GM12878 (cell line): ENCODE results near the gene TSHZ2. TPM values are rescaled to one million over a fixed set of nuclear protein-coding genes. Genes with fewer than 3 reads are reported as not detected.

Experiments used
- ATAC-seq: fragments of 200-7000 bp; cut with Tn5 transposase; 3 replicates; pipeline ENCODE4 v1.9.1; 2020; ENCODE audit warnings: mild to moderate bottlenecking, moderate library complexity
- BruUV-seq: library from RNA; stranded (reverse); fragments of 400-500 nt; replicated peaks from 2 replicates; lab custom pipeline; 2021; lab: Mats Ljungman, UMichigan
- CTCF ChIA-PET: fragments of 300-600 bp; sonication (Branson Sonifier 250); formaldehyde crosslinking; extraction: SDS; loops from one replicate; lab custom pipeline; 2021; ENCODE audit warnings: inconsistent platforms; lab: Yijun Ruan, JAX
- POLR2A ChIA-PET: fragments of 350-600 bp; formaldehyde crosslinking; extraction: SDS; loops from one replicate; lab custom pipeline; 2021; ENCODE audit warnings: inconsistent platforms; lab: Charles Lee
- RAD21 ChIA-PET: fragments of 300-600 bp; sonication (Branson Sonifier 250); formaldehyde crosslinking; loops from one replicate; lab custom pipeline; 2023; ENCODE audit warnings: antibody characterized with exemption; ENCODE audit not compliant: unreplicated experiment; lab: Charles Lee
- SMC1A ChIA-PET: fragments of 300-600 bp; sonication (Branson Sonifier 250); formaldehyde crosslinking; loops from one replicate; lab custom pipeline; 2023; ENCODE audit not compliant: unreplicated experiment, uncharacterized antibody; lab: Charles Lee
- DNase-seq: peaks from one replicate; pipeline ENCODE4 v3.0.0-alpha.2; 2011; ENCODE audit warnings: low read depth, low spot score
- FAIRE-seq: peaks from 3 replicates; lab custom pipeline; 2011; peaks lifted over from hg19 to GRCh38; lab: Jason Lieb, UNC
- H2AFZ ChIP-seq: 2 replicates; pipeline ENCODE4 v1.6.0; 2011; ENCODE audit warnings: low read depth, low read length, control low read depth; ENCODE audit not compliant: control insufficient read depth
- H3K27ac ChIP-seq: 2 replicates; pipeline ENCODE4 v1.5.1; 2011; ENCODE audit warnings: control low read depth; ENCODE audit not compliant: control insufficient read depth, insufficient read depth
- H3K27me3 ChIP-seq, 2 experiments: replicated peaks in 1 of 2; 2 replicates each; pipeline versions ENCODE4 v1.6.0 to v1.6.1; 2011; ENCODE audit warnings: low read length in 1 of 2; ENCODE audit not compliant: control insufficient read depth in 2 of 2, insufficient read depth in 2 of 2
- H3K36me3 ChIP-seq, 2 experiments: 2 replicates each; pipeline ENCODE4 v1.5.1; 2011; ENCODE audit warnings: low read length in 1 of 2; ENCODE audit not compliant: control insufficient read depth in 2 of 2, insufficient read depth in 2 of 2
- H3K4me1 ChIP-seq: 2 replicates; pipeline ENCODE4 v1.6.1; 2011; ENCODE audit warnings: mild to moderate bottlenecking, low read length, moderate library complexity, mixed read lengths; ENCODE audit not compliant: control insufficient read depth, insufficient read depth
- H3K4me2 ChIP-seq: 2 replicates; pipeline ENCODE4 v1.6.0; 2011; ENCODE audit warnings: control low read depth; ENCODE audit not compliant: control insufficient read depth, insufficient read depth
- H3K4me3 ChIP-seq: fragments of 200-600 bp; sonication (generic); 2 replicates; pipeline ENCODE4 v1.5.1; 2016
- H3K79me2 ChIP-seq: 2 replicates; pipeline ENCODE4 v1.6.0; 2011; ENCODE audit warnings: low read length; ENCODE audit not compliant: control insufficient read depth, insufficient read depth
- H3K9ac ChIP-seq: 2 replicates; pipeline ENCODE4 v1.8.0; 2011; ENCODE audit warnings: low read length, control low read depth, mixed read lengths; ENCODE audit not compliant: control insufficient read depth, insufficient read depth
- H3K9me3 ChIP-seq: replicated peaks from 3 replicates; pipeline ENCODE4 v1.5.1; 2011; ENCODE audit warnings: mild to moderate bottlenecking, low read length; ENCODE audit not compliant: control insufficient read depth, insufficient read depth
- H4K20me1 ChIP-seq: 2 replicates; pipeline ENCODE4 v1.6.0; 2011; ENCODE audit not compliant: control insufficient read depth, insufficient read depth
- CREM ChIP-seq: IDR thresholded peaks from 2 replicates; pipeline ENCODE4 v1.6.1; 2014; ENCODE audit warnings: antibody characterized with exemption, low read depth
- EP300 ChIP-seq, 2 experiments: fragments of 150-350 bp in 1 of 2; IDR thresholded peaks; 2 replicates each; pipeline ENCODE4 v1.6.1; 2011 to 2012; ENCODE audit warnings: low read depth in 2 of 2, low read length in 2 of 2, borderline replicate concordance in 1 of 2, improper control_type of control experiment in 1 of 2, inconsistent platforms in 1 of 2; ENCODE audit not compliant: control insufficient read depth in 1 of 2
- IKZF2 ChIP-seq, 2 experiments: fragments of 450-650 bp; IDR thresholded peaks; 2 replicates each; pipeline ENCODE4 v1.6.1; 2017; ENCODE audit warnings: mild to moderate bottlenecking in 2 of 2, moderate library complexity in 2 of 2
- IRF3 ChIP-seq: fragments of 450-650 bp; IDR thresholded peaks from 2 replicates; pipeline ENCODE4 v1.6.1; 2014; ENCODE audit warnings: mild to moderate bottlenecking
- IRF5 ChIP-seq: fragments of 450-650 bp; IDR thresholded peaks from 2 replicates; pipeline ENCODE4 v1.6.1; 2017; ENCODE audit warnings: borderline replicate concordance
- MYC ChIP-seq: IDR thresholded peaks from 2 replicates; pipeline ENCODE4 v1.6.1; 2011; ENCODE audit warnings: mild to moderate bottlenecking, low read length, moderate library complexity, inconsistent platforms; ENCODE audit not compliant: insufficient read depth, insufficient replicate concordance, insufficient read length, severe bottlenecking
- NR2F1 ChIP-seq: fragments of 450-650 bp; conservative IDR thresholded peaks from 2 replicates; pipeline ENCODE4 v1.6.1; 2017; ENCODE audit warnings: mild to moderate bottlenecking
- REST ChIP-seq: IDR thresholded peaks from 2 replicates; pipeline ENCODE4 v1.6.1; 2012; ENCODE audit warnings: mild to moderate bottlenecking, low read depth, low read length
- SMARCA5 ChIP-seq: fragments of 450-650 bp; IDR thresholded peaks from 2 replicates; pipeline ENCODE4 v1.6.1; 2017; ENCODE audit warnings: mild to moderate bottlenecking
- SREBF2 ChIP-seq: IDR thresholded peaks from 2 replicates; pipeline ENCODE4 v1.6.1; 2012; ENCODE audit warnings: mild to moderate bottlenecking, low read length
- USF1 ChIP-seq: IDR thresholded peaks from 2 replicates; pipeline ENCODE4 v1.6.1; 2011; ENCODE audit warnings: borderline replicate concordance, low read depth, mild to moderate bottlenecking, moderate library complexity, mixed read lengths, low read length; ENCODE audit not compliant: insufficient read depth; ENCODE audit errors: extremely low read length
- WGBS: methylation state at CpG from one replicate; pipeline ENCODE4 v1.1.6; 2016; ENCODE audit warnings: low lambda C conversion rate; ENCODE audit not compliant: insufficient replicate concordance, insufficient coverage; ENCODE audit errors: missing lambda C conversion rate; 5-methylcytosine and 5-hydroxymethylcytosine counted together
- in situ Hi-C: fragments of 300-500 bp; cut with MboI; formaldehyde crosslinking; loops from 9 replicates; pipeline ENCODE4 v1.14.3; 2018; ENCODE audit warnings: mixed read lengths
- intact Hi-C: fragments of 100-400 bp; cut with micrococcal nuclease; formaldehyde crosslinking; loops from one replicate; pipeline ENCODE4 v1.14.2; 2022; ENCODE audit not compliant: unreplicated experiment
- polyA plus RNA-seq, 11 experiments: library from polyadenylated mRNA; depleted of rRNA in 4 of 11; unstranded in 6 of 11; stranded (reverse) in 5 of 11; fragments of >200 nt; fragmentation: Nextera tagmentation in 4 of 11; fragmentation: Illumina TruSeq in 1 of 11; extraction: Ambion mirVana in 4 of 11; extraction: Trizol in 1 of 11; gene quantifications; 1 replicate in 1 of 11; 2 replicates in 10 of 11; pipeline versions ENCODE4 v1.2.1 to v1.2.3, GENCODE V29; 2011 to 2016; ENCODE audit warnings: inconsistent platforms in 2 of 11, missing spikeins in 2 of 11, low read depth in 1 of 11
- total RNA-seq, 4 experiments: library from RNA; depleted of rRNA in 3 of 4; stranded (reverse); fragments of >200 nt in 3 of 4; fragmentation: Illumina TruSeq in 1 of 4; extraction: Trizol in 1 of 4; gene quantifications; 2 replicates each; pipeline versions ENCODE4 v1.2.1 to v1.2.3, GENCODE V29; 2013 to 2021

Gene TSHZ2
- total and polyA plus RNA-seq, 10 of the 15 experiments (the other 5 are each of a cell fraction or from before 2014, with no cell fraction given) = 0.01 to 0.86 (median 0.13) TPM; not detected in 2

- no peak for TF ChIP-seq REST
These were observed 85.4 kb downstream of the TSHZ2 start (continued) for GRCh38 chr20:53057579-53057978.

GRCh38 chr20:53059848-53060247 lies 87.7 kb downstream of the TSHZ2 start:
- 16% methylated on average over 5 of the region's 5 CpGs for WGBS
- H4K20me1 ChIP-seq = no peaks in the 10 kb centered on the region
- H3K9ac ChIP-seq = no peak overlapping the region
- ChIA-PET SMC1A (no interaction called here), RAD21 (no interaction called here), POLR2A (no interaction called here), CTCF (no interaction called here)
- no peak overlapping the region for H2AFZ ChIP-seq
- H3K4me1 ChIP-seq = no peaks in the 10 kb centered on the region
- in situ Hi-C loops (no loop called here), intact Hi-C loops (no loop called here)
- no peak for DNase-seq
- FAIRE-seq = no peak
- no peaks in the 10 kb centered on the region for H3K27me3 ChIP-seq
- BruUV-seq = no TSS peak
- no peaks in the 10 kb centered on the region for H3K9me3 ChIP-seq
- no peak for ATAC-seq
- H3K4me2 ChIP-seq = no peak overlapping the region
- H3K36me3 ChIP-seq = no peaks in the 10 kb centered on the region
- no peaks in the 10 kb centered on the region for H3K79me2 ChIP-seq
- no peak overlapping the region for H3K27ac ChIP-seq
- no peak overlapping the region for H3K4me3 ChIP-seq
- TF ChIP-seq NR2F1 (no peak), IKZF2 (IDR thresholded peaks at IDR 0.05) (no peak), EP300 (IDR thresholded peaks at IDR 0.05; ENCODE audit: borderline replicate concordance in 1 of 2, control insufficient read depth in 1 of 2, low read depth in 2 of 2, low read length in 2 of 2) (no peak), CREM (no peak), MYC (no peak), SMARCA5 (no peak), USF1 (no peak), SREBF2 (no peak), IRF3 (no peak), IRF5 (no peak)
